Measurements from ENCODE around the gene RALGPS1. TPM values are rescaled to one million over a fixed set of nuclear protein-coding genes. Genes with fewer than 3 reads are reported as not detected.

RALGPS1 gene
- total RNA-seq, 2 donors from 2014 or later = 9.7 to 17.7 TPM

DNA sequence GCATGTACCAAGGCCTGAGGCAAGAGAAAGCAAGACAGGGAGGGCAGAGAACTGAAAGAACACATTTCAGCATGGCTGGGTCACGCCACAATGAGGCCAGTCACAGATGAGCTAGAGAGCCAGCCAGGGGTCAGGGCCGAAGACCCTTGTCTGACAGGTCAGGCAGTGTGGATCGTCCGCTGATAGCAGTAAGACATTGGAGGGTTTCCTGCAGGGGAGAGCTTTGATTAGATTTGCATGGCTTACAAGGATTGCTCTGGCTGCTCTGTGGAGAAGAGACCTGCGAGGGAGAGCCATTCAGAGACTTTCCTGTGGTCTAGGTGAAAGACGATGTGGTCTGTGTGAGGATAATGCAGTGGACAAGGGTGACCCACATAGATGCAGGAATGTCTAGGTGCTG, 93.1 kb downstream of the RALGPS1 start:
- no peaks in the 10 kb centered on the region for H3K27me3 ChIP-seq
- no peaks in the 10 kb centered on the region for H3K36me3 ChIP-seq
- no peak for DNase-seq (ENCODE audit: low spot score)
- TF ChIP-seq, protein P1, sequence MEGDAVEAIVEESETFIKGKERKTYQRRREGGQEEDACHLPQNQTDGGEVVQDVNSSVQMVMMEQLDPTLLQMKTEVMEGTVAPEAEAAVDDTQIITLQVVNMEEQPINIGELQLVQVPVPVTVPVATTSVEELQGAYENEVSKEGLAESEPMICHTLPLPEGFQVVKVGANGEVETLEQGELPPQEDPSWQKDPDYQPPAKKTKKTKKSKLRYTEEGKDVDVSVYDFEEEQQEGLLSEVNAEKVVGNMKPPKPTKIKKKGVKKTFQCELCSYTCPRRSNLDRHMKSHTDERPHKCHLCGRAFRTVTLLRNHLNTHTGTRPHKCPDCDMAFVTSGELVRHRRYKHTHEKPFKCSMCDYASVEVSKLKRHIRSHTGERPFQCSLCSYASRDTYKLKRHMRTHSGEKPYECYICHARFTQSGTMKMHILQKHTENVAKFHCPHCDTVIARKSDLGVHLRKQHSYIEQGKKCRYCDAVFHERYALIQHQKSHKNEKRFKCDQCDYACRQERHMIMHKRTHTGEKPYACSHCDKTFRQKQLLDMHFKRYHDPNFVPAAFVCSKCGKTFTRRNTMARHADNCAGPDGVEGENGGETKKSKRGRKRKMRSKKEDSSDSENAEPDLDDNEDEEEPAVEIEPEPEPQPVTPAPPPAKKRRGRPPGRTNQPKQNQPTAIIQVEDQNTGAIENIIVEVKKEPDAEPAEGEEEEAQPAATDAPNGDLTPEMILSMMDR (IDR thresholded peaks at IDR 0.05) = no peak
- no peaks in the 10 kb centered on the region for H3K9me3 ChIP-seq
- no peak overlapping the region for H3K27ac ChIP-seq
- peaks cover 0 to 7% of the 10 kb centered on the region in 2 donors for H3K4me1 ChIP-seq
- H3K4me3 ChIP-seq = no peak overlapping the region

DNA sequence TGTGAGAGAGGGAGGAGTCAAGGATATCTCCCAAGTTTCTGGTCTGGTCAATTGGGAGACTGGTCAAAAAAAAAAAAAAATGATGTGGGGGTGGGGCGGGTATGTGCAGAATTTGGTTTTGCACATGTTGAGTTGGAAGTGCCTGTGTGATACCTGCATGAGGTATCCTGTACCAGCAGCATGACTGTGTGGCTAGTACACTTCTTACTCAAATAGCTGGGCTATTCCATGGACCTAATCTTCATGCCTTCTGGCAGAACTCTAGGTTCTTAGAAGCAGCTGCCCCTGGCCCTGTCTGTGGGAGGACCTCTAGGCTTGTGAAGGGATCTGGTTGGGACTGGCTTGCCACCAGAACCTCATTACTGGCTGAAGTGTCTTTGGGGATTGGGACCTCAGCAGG, 93.5 kb downstream of the RALGPS1 start:
- DNase-seq (ENCODE audit: low spot score) = no peak

DNA sequence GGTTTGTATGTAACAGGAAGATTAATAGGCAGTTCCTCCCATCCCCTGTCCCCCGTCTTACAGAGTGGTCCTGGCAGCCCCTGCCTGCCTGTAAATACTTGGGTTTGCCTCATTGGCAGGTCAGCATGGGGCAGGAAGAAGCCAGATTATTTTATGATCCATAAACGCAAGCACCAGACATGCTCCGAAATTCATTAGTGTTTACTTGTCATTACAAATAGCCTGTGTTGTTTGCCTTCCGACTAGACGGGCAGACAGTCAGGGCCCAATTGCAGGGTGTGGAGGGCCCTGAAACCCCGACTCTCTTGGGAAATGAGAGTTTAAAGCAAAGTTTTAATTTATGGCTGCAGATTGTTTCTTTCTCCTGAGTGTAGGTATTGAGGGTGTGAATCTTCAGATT, 97.2 kb downstream of the RALGPS1 start:
- Histone ChIP-seq H3K9me3 (no peaks in the 10 kb centered on the region), H3K36me3 (no peaks in the 10 kb centered on the region), H3K4me1 (no peaks in the 10 kb centered on the region), H3K4me3 (no peak overlapping the region), H3K27ac (no peak overlapping the region), H3K27me3 (no peaks in the 10 kb centered on the region)
- no peak for DNase-seq (ENCODE audit: low spot score)
- TF ChIP-seq, protein P1 (IDR thresholded peaks at IDR 0.05) = no peak

More for the DNA sequence above, 93.5 kb downstream of the RALGPS1 start:
- Histone ChIP-seq H3K4me3 (no peak overlapping the region), H3K4me1 (peaks cover 0 to 7% of the 10 kb centered on the region in 2 donors), H3K9me3 (no peaks in the 10 kb centered on the region), H3K36me3 (no peaks in the 10 kb centered on the region), H3K27me3 (no peaks in the 10 kb centered on the region), H3K27ac (no peak overlapping the region)
- TF ChIP-seq, protein P1 (IDR thresholded peaks at IDR 0.05) = no peak

DNA sequence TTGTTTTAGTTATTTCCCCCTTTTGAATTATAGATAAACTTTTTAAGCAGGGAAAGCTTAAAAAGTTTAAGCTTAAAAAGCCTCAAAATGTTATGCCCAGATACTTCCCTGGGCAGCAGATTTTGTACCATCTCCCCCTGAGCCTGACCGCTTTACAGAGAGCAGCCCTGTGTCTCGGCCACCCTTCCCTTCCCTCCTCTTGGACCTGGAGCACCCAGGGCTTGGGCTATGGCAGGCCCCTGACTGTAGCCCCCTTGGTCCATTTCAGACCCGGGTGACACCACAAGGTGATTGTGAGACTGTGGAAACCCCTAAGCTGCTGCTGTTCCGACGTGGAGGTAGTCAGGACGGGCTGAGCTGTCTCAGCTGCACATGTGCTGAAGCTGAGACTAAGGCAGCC, 97.7 kb downstream of the RALGPS1 start:
- TF ChIP-seq, protein P1 (IDR thresholded peaks at IDR 0.05) = no peak
- Histone ChIP-seq H3K36me3 (no peaks in the 10 kb centered on the region), H3K27ac (no peak overlapping the region)

DNA sequence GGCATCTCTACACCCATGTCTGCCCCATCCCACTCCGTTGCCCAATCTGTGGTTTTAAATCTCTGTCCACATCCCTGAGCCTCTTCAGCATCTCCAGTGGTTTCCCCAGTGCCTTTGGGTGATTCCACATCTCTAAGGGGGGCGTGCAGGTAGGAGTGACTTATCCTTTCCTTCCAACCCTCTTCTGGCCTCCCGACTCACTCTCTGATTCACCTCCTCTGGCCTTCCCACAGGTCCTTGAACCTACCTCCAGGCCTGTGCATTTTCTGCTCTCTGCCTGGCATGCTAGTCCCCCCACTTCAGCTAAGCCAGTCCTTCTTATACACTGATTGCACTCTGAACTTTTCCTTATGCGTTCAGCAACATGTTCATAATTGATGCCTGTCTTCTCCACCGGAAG, 99.0 kb downstream of the RALGPS1 start:
- Histone ChIP-seq H3K27ac (no peak overlapping the region), H3K4me1 (no peaks in the 10 kb centered on the region)
- TF ChIP-seq, protein P1 (IDR thresholded peaks at IDR 0.05) = no peak

More for the DNA sequence above, 97.7 kb downstream of the RALGPS1 start:
- H3K4me1 ChIP-seq = no peaks in the 10 kb centered on the region
- H3K27me3 ChIP-seq = no peaks in the 10 kb centered on the region
- no peak overlapping the region for H3K4me3 ChIP-seq
- H3K9me3 ChIP-seq = no peaks in the 10 kb centered on the region
- DNase-seq (ENCODE audit: low spot score) = no peak

DNA sequence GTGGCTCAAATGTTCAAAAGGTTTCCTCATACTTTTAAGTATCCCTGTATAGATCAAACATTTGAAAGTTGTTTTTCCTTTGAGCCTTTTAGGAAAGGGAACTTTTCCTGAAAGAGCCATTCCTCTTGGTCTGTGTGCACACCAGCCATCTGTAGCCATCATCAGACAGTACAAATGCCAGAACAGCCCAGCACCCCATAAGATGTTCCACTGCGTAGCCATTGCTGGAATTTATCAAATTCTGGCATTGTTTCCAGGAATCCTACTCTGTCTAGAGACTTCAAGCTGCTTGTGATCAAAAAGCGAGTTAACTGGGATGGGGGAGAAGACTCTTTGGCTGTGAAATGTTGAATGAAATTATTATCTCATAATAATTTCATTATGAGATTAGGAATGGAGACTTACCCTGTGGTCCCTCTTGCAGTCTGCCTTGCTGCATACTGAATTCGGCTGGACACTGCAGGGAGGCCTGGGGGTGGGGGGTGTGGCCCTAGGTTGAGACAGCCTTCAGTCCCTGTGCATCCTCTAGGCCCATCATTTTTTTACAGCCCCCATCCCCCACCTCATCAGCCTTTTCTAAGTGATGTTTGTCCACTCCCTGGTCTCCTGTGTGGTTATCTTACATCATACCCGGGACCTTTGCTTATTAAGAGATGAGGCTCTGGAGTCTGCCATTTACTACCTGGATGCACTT, 99.8 kb downstream of the RALGPS1 start:
- Histone ChIP-seq H3K27me3 (no peaks in the 10 kb centered on the region), H3K27ac (no peak overlapping the region), H3K9me3 (no peaks in the 10 kb centered on the region), H3K36me3 (no peaks in the 10 kb centered on the region), H3K4me1 (no peaks in the 10 kb centered on the region), H3K4me3 (no peak overlapping the region)
- DNase-seq (ENCODE audit: low spot score) = no peak
- TF ChIP-seq, protein P1 (IDR thresholded peaks at IDR 0.05) = no peak

More for the DNA sequence above, 99.0 kb downstream of the RALGPS1 start:
- Histone ChIP-seq H3K36me3 (no peaks in the 10 kb centered on the region), H3K9me3 (no peaks in the 10 kb centered on the region), H3K4me3 (no peak overlapping the region), H3K27me3 (no peaks in the 10 kb centered on the region)
- no peak for DNase-seq (ENCODE audit: low spot score)

Measured in right atrium auricular region (tissue), 2 donors.